GM12874 (cell line): ENCODE results near the gene COL23A1.

Source experiments
- CTCF ChIP-seq: IDR thresholded peaks from 2 replicates; pipeline ENCODE4 v1.5.1; 2011; ENCODE audit warnings: low read depth, mild to moderate bottlenecking, control low read depth, low read length, moderate library complexity; ENCODE audit not compliant: insufficient read depth

COL23A1 gene

GRCh38 chr5:178509491-178510057 is 80.6 kb downstream of the COL23A1 start:
- no peak for TF ChIP-seq CTCF

DNA sequence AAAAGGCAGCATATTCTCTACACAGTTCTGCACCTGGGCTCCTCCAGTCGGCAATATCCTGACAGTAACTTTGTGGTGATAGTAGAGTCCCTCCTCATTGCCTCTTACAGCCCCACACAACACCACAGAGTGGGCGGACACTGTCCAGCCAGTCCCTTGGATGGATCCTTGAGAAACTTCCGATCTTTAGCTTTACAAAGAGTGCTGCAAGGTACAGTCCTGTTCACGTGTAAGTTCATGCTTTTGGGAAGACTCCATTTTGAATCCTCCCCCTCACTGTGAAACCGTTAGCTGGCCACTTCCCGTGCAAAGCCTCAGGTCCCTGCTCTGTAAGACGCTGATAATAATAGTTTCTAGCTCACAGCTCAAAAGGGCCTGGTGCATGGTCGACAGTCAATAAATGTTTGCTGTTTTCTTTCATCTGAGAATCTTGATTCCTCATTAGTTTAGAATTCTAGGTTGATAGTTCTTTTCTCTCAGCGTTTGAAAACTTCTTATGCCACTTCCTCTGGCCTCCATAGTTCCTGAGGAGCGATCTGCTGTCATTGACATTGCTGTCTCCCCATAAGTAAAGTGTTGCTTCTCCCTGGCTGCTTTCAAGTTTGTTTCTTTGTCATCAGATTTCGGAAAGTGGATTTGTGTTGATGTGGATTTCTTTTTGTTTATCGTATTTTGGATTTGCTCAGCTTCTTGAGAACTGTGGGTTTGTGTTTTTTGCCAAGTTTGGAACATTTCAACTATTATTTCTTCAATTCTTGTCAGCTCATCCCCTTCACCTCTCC is 82.9 kb downstream of the COL23A1 start:
- TF ChIP-seq CTCF, result no peak

- no peak for TF ChIP-seq CTCF
Measured at GRCh38 chr5:178505639-178506407, 84.4 kb downstream of the COL23A1 start.

- no peak for TF ChIP-seq CTCF
Measured at GRCh38 chr5:178504340-178504960, 85.7 kb downstream of the COL23A1 start.

GRCh38 chr5:178502401-178503100 is 87.6 kb downstream of the COL23A1 start:
- TF ChIP-seq CTCF, result no peak

- TF ChIP-seq CTCF, result no peak
Measured at GRCh38 chr5:178499352-178499751, 90.8 kb downstream of the COL23A1 start.

GRCh38 chr5:178496642-178497041 is 93.6 kb downstream of the COL23A1 start:
- TF ChIP-seq CTCF, result no peak
